PC-9 (cell line): ENCODE results near the gene SPP1.

Source experiments
- CTCF ChIP-seq: fragments of 200-600 bp; sonication (generic); conservative IDR thresholded peaks from 2 replicates; pipeline ENCODE4 v1.6.1; 2017; ENCODE audit warnings: mixed run types, antibody characterized with exemption, mild to moderate bottlenecking, moderate library complexity
- EZH2 ChIP-seq: fragments of 200-600 bp; sonication (generic); IDR thresholded peaks from 2 replicates; pipeline ENCODE4 v1.8.0; 2017; ENCODE audit warnings: antibody characterized with exemption, low read depth

GRCh38 chr4:88001871-88002270 is 26.4 kb downstream of the SPP1 start:
- TF ChIP-seq EZH2, result no peak
- no peak for TF ChIP-seq CTCF
